ENCODE results near the gene AJM1. TPM values are rescaled to one million over a fixed set of nuclear protein-coding genes. Genes with fewer than 3 reads are reported as not detected.
A peak's percentile ranks its signal among the peaks of the same experiment; 100 is the strongest.
"Not testable (repeated sequence)": the region's sequence is repeated elsewhere in the genome, so short reads cannot be mapped to it uniquely, and the experiment has no call there.

AJM1 gene
- total RNA-seq, 1 donor from 2014 or later: 1.8 TPM

DNA sequence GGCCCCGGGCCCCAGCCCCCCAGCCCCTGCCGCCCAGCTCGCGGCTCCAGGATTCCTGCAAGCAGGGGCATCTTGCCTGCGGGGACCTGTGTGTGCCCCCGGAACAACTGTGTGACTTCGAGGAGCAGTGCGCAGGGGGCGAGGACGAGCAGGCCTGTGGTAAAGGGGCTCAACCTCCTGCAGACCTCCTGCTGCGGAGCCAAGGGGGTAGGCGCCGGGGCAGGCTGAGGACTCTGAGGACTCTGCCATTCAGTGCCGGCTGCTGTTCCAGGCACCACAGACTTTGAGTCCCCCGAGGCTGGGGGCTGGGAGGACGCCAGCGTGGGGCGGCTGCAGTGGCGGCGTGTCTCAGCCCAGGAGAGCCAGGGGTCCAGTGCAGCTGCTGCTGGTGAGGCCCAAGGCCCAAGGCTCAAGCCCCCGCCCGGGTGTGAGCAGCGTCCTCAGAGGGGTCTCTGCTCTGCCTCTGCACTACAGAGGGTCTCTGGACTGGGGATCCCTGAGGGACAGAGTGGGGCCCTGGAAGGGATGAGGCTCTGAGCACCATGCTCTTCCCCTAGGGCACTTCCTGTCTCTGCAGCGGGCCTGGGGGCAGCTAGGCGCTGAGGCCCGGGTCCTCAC lies 13.3 kb downstream of the AJM1 start:
- no peak for DNase-seq (ENCODE audit: low read depth)

DNA sequence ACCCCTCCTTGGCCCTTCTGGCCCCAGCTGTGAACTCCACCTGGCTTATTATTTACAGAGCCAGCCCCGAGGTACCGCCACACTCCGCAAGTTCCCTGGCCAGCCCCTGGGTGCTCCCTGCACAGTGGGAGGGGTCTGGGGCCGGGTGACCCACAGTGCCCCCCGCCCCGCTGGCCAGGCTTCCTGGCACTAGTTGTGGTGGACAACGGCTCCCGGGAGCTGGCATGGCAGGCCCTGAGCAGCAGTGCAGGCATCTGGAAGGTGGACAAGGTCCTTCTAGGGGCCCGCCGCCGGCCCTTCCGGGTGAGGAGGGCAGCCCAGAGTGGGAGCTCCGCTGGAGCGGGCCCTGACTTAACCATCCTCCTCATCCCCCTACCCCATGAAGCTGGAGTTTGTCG lies 13.8 kb downstream of the AJM1 start:
- DNase-seq (ENCODE audit: low read depth): no peak

- DNase-seq (ENCODE audit: low read depth): no peak
Measured at GRCh38 chr9:136856541-136857141, 14.4 kb downstream of the AJM1 start.

- DNase-seq (ENCODE audit: low read depth): no peak
Measured at GRCh38 chr9:136857166-136857565, 14.9 kb downstream of the AJM1 start.

- no peak for DNase-seq (ENCODE audit: low read depth)
Measured at GRCh38 chr9:136857581-136858412, 15.5 kb downstream of the AJM1 start.

- no peak for DNase-seq (ENCODE audit: low read depth)
Measured at GRCh38 chr9:136858452-136858843, 16.2 kb downstream of the AJM1 start.

DNA sequence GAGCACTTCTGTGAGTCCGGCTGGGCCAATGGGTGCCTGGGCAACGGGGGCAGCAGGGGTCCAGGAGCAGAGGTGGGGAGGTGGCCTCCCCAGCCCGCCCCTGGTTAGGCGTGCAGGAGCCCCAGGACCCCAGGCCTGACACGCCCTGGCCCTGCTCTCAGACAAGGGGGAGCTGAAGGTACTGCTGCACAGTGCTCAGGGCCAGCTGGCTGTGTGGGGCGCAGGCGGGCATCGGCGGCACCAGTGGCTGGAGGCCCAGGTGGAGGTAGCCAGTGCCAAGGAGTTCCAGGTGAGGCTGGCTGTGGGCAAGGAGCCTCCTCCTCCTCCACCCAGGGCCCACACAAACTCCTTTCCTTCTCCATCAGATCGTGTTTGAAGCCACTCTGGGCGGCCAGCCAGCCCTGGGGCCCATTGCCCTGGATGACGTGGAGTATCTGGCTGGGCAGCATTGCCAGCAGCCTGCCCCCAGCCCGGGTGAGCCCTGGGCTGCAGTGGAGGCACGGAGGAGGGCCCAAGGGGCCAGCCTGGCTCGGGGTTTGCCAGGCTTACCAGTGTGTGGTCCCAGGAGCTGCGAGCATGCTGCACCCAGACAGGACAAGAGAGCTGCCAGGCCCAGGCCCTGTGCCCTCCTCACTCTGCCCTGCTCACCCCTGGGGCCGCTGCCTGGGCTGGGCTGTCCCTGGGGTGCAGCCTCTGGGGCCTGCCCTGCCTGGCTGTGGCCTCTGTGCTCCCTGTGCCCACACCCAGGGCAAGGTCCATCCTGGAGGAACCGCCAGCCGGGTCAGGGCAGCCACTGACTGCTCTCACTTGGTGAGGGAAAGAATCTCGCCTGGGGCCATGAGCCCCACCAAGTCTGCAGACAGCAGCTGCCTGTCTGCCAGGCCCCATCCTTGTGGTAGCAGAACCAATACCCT lies 16.8 kb downstream of the AJM1 start:
- DNase-seq (ENCODE audit: low read depth): peak; percentile 23

DNA sequence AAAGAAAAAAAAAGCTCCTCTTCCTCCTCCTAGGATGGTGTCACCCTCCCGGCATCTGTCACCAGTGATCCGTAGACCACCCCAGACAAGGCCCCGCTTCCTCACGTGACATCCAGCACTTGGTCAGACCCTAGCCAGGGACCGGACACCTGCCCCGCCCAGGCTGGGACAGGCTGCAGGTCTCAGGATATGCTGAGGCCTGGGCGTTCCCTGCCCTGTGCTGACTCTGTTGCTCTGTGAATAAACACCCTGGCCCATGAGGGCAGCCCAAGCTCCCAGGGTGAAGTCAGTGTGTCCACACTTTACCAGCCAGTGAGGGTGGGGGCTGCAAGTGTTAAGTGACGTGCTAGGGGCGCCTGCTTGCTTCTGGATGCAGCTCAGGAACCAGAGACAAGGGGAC lies 18.3 kb downstream of the AJM1 start:
- DNase-seq (ENCODE audit: low read depth): no peak

- no peak for DNase-seq (ENCODE audit: low read depth)
Measured at GRCh38 chr9:136860933-136861873, 18.9 kb downstream of the AJM1 start.

DNA sequence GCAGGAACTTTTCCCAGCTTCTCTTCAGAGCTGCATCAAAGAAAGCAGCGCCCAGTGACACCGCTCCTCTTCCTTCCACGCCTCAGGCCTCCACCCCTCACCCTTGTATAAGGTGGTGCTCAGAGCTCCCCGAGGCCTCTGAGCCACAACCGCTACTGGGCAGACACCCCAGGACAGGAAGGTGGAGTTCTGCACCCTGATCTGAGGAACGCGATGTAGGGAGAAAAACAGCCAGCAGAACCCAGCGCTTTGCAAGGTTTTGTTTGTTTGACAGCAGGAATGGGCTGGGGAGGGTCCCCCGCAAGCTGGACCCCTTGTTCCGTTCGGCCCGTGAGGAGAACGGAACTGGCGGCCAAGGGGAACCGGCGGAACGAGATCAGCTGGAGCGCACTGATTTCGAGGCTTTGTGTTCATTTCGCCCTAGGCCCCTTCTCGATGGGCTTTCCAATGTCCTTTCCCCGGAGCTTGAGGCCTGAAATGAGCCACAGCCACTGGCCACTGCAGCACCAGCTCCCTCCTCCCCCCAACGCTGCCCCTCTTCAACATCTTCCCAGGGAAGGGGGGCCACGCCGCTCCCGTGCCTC lies 19.7 kb downstream of the AJM1 start:
- DNase-seq (ENCODE audit: low read depth): no peak

- no peak for DNase-seq (ENCODE audit: low read depth)
Measured at GRCh38 chr9:136862849-136863622, 20.8 kb downstream of the AJM1 start.

GRCh38 chr9:136863623-136864273 lies 21.5 kb downstream of the AJM1 start:
- no peak for DNase-seq (ENCODE audit: low read depth)

DNA sequence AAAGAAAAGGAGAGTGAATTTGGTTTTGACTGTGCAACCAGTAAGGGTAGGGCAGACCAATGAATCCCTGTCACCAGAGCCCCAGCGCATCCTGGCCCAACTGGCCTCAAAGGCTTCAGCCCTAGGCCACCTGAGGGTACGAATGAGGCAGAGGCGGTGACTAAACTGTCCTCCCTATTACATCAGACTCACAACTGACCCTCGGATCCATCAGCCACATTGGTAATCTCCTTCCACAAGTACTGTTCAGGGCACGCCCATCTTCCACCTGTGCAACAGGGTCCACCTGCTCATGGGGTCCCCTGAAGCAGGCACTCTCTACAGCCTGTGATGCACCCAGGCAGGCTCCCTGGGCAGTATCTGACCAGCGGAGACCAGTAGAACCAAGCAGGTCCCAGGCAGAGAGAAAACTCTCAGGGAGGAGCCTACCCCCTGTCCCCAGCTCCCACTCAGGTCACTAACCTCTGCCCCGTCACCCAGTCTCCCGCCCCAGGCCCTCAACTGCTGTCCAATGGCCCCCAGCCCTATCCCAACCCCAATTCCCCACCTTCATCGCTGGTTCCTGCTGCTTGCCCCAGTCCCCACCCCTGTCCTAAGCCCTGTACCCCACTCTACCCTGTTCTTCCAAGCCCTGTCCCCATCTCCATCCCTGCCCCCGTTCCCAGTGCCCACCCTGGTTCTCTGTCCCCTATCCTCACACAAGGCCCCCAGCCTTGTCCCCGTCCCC lies 22.9 kb downstream of the AJM1 start:
- DNase-seq (ENCODE audit: low read depth): no peak

GRCh38 chr9:136865768-136866103 lies 23.5 kb downstream of the AJM1 start:
- DNase-seq (ENCODE audit: low read depth): no peak

- DNase-seq (ENCODE audit: low read depth): not testable (repeated sequence)
Measured at GRCh38 chr9:136866898-136867421, 24.7 kb downstream of the AJM1 start.

- DNase-seq (ENCODE audit: low read depth): no peak
Measured at GRCh38 chr9:136867480-136867879, 25.2 kb downstream of the AJM1 start.

DNA sequence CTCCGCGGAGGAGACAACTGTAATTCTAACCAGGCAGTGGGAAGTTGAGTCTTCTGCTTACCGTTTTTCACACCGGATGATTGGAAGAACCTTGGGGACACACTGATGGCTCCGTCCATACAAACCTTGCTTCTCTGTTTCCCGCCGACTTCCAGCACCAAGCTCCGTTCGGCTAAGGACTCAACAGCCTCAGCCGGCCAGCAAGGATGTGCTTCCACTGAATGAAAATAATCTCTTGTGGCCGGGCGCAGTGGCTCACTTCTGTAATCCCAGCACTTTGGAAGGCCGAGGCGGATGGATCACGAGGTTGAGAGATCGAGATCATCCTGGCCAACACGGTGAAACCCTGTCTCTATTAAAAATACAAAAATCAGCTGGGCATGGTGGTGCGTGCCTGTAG lies 25.6 kb downstream of the AJM1 start:
- no peak for DNase-seq (ENCODE audit: low read depth)

DNA sequence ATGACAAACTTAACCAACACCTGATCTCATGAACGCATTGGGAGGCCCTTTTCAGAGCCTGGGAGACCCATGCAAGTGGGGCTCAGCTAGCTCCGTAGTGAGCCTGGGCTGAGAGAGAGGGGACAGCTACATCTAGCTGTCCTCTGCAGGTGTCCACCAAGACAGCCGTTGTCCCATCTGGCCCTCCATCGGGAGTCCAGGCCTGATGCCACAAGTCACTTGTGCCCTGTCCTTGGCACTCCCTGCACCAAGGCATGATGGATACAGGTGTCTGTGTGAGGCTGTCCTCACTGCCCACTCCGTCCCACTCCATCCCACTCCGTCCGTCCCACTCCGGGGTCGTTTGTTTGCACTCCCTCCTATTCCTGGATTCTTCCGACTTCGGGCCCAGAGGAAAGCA lies 26.4 kb downstream of the AJM1 start:
- no peak for DNase-seq (ENCODE audit: low read depth)

All from renal cortical epithelial cell (primary cell).